Measurements from ENCODE around the gene ZBTB20.

ZBTB20 gene

GRCh38 chr3:114420072-114420471 is 727.0 kb downstream of the ZBTB20 start:
- no peak for FAIRE-seq

GRCh38 chr3:114418724-114419543 is 728.2 kb downstream of the ZBTB20 start:
- DNase-seq (ENCODE audit: low spot score): peak; percentile 61
- peak; percentile 73 for FAIRE-seq

More at GRCh38 chr3:114420072-114420471, 727.0 kb downstream of the ZBTB20 start:
- DNase-seq (ENCODE audit: low spot score): no peak

DNA sequence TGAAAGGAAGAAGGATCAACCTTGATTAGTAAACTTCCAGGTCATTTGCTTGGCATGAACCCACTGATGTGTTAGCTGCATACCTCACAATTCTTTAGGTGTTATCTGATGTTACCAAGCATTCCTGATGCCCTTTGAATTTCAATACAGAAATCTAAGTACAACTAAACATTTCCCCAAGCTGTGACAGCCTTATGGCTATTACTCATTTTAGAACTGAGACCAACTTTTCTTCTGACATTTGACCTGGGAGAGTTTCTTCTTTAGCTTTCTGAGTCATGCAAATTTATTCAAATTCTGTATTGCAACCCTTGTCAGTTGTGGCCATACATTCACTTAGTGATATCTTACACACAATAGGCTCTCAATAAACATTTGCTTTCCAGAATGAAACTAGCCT is 729.0 kb downstream of the ZBTB20 start:
- DNase-seq (ENCODE audit: low spot score) (no peak), FAIRE-seq (no peak)

GRCh38 chr3:114417675-114418074 is 729.4 kb downstream of the ZBTB20 start:
- FAIRE-seq: no peak
- no peak for DNase-seq (ENCODE audit: low spot score)

DNA sequence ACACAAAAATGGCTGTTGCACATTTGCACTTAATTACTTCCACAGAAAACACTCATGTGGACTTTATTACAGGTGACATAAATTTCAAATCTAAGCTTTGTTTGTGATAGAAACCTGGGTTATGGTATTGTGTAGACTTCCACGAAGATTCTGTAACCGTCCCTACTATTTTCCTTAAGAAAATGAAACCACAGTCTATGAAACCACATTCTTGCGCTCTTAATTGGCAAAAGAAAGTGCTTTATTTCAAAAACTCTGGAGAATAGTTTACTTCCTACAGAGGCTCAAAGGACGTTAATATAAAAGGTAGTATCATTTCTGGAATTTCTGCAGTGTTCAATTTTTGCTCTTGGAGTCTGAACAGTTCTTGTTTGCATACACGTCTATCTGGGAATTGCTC is 729.8 kb downstream of the ZBTB20 start:
- FAIRE-seq (no peak), DNase-seq (ENCODE audit: low spot score) (no peak)

DNA sequence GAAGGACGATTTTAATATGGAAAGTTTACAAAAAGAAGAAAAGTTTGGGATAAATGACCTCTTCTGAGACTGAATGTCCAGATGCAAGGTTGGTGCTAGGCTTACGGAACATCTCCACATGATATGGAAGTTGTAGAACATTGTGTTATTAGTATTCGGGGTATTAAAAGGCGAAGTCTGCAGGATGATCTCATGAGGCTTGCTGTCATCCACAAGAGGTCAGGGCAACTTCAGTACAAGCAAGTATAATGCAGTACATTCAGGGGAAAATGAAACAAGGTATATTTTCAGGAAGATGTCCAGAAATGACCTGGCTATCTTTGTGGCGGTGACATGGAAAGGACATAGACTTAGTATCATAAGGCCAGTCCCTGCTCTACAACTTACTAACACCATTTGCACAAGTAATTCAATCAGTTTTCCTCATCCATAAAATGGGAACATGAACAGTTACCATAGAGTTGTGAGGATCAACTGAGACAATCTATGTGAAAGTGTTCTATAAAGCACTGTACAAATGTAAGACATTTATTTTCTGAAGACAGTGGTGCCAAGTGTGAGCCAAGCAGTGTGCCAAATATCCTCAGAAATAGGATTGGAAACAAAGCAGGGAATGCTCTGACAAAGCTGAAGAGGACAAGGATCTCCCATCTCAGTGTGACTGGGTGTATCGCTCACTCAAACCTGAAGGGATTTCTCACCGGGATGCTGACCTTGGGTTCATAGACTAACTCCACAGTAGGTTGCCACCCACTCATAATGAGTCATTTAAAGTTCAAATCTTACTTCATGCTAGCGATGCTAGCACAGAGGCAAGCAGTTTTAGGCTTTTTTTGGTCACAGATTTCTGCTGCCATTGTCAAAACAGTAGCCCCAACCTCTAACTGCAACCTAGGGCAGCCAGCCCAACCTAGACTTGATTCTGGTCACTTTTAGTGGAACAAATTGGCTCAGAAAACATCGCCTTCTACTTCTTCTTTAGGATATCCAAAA is 735.0 kb downstream of the ZBTB20 start:
- peak; percentile 59 for DNase-seq (ENCODE audit: low spot score)
- peak; percentile 82 for FAIRE-seq

DNA sequence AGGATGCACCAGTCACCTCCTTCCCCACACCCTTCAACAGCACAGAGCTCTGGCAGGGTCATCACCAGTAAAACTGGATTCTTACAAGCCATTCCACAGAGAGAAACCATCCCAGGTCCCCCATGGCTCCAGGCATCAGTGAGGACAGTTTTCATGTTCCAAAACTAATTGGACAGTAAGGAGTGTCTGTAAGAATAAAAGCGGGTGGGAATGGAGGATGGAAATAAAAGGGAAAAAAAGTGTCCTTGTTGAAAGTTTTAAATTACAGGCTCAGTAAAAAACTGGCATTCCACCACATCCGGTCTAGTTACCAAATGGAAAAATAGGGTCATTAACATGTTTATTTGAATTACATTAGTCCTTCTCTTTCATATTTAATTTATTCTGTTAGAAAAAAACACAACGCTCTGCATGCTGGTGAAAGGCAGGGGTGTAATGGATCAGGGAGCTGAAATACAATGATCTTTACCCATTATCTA is 735.9 kb downstream of the ZBTB20 start:
- DNase-seq (ENCODE audit: low spot score): no peak
- FAIRE-seq: no peak

DNA sequence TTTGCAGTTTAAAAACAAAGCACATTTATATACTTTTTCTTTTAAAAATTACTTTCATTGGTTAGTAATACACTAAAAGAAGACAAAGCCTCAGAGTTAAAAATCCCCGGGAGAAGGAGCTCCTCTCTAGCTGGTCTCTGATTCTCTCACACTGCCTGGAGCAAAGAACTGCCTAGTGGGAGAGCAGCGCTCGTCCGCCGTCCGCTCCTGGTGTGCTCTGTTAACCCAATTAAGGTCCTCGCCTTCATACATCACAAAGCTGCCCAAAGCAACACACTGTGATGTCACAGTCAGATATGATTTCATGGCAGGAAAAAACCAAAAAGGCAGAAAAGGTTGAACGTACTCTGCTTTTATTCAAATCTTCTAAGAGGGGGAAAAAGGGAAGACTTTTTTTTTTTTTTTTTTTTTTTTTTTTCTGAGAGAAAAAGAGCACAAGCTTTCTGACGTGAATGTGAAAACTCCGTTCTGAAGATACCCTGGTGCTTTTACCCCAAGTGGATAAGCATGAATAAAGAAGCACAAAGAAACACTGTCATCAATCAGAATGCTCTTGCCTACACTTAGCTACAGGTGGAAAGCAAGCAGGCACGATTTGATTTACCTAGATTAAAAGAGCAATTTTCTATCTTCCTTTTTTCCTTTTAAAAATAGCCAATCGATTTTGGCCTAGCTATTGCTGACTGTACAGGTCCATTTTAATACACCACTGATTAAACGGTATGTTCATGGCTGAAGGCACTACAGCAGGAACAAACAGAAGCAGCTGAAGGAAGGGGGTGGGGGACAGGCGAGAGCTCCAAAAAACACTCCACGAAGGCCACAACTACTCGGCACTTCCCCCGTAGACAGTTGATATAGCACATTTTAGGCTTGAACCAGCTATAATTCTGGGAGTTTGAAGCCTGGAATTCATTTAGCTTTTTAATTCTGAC is 738.1 kb downstream of the ZBTB20 start:
- no peak for FAIRE-seq

GRCh38 chr3:114406922-114407321 is 740.2 kb downstream of the ZBTB20 start:
- no peak for FAIRE-seq
- DNase-seq (ENCODE audit: low spot score): no peak

More for the DNA sequence above, 738.1 kb downstream of the ZBTB20 start:
- no peak for DNase-seq (ENCODE audit: low spot score)

DNA sequence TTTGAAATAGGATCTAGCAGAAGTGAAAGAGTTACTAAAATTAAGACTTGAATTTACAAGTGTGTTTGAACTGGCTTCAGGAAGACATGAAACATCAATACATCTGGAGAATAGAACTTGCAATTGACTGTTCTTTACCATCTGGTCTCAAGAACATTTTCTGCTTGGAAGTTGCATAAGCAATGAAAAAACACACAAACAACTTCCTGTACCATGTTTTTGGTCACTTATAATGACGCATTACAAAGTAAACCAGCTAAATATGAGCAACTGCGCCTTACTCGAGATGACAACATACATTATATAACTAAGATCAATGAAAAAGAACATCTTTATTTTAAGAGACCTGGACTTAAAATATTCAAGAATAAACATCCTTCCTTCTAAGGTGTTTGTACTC is 740.8 kb downstream of the ZBTB20 start:
- DNase-seq (ENCODE audit: low spot score) (no peak), FAIRE-seq (no peak)

GRCh38 chr3:114405202-114405990 is 741.7 kb downstream of the ZBTB20 start:
- FAIRE-seq (no peak), DNase-seq (ENCODE audit: low spot score) (no peak)

- DNase-seq (ENCODE audit: low spot score) (no peak), FAIRE-seq (no peak)
Measured at GRCh38 chr3:114404590-114404989, 742.5 kb downstream of the ZBTB20 start.

DNA sequence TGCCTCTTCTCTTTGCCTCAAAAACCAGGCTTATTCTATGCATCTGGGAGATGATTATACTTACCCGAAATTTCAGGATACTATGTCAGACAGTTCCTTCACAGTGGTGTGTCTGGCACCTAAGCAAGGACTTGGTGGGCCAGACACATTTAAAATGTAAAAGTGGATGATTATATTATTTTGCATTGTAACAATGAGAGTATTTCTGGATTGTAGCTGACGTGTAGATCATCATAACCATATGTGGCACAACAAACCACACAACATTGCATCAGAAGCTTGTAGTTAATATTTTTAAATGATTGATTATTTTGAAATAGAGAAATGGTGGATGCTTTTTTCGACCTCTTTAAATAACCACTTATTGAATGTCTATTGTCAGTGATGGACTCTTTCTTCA is 744.2 kb downstream of the ZBTB20 start:
- FAIRE-seq (no peak), DNase-seq (ENCODE audit: low spot score) (no peak)

GRCh38 chr3:114401346-114401745 is 745.7 kb downstream of the ZBTB20 start:
- DNase-seq (ENCODE audit: low spot score): no peak
- FAIRE-seq: no peak

DNA sequence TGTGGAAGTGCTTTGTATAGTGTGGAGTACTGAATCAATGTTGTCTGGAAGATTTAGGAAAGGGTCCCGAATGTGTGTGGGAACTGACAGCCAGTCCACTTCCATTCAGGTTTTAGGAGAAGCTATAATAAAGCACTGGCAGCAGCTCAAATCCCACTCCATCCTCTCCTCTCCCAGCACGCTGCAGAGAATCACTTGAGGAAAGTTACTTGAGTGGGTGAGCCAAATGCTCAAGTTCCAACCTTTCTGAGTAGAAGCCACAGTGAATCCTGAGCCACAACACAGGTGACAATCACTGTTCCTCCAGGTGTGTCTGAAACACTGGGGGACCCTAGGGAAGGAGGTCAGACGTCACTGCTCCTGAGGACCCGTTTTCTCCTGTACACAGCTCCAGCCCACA is 746.7 kb downstream of the ZBTB20 start:
- no peak for FAIRE-seq
- no peak for DNase-seq (ENCODE audit: low spot score)

GRCh38 chr3:114394551-114394950 is 752.5 kb downstream of the ZBTB20 start:
- FAIRE-seq (no peak), DNase-seq (ENCODE audit: low spot score) (no peak)

DNA sequence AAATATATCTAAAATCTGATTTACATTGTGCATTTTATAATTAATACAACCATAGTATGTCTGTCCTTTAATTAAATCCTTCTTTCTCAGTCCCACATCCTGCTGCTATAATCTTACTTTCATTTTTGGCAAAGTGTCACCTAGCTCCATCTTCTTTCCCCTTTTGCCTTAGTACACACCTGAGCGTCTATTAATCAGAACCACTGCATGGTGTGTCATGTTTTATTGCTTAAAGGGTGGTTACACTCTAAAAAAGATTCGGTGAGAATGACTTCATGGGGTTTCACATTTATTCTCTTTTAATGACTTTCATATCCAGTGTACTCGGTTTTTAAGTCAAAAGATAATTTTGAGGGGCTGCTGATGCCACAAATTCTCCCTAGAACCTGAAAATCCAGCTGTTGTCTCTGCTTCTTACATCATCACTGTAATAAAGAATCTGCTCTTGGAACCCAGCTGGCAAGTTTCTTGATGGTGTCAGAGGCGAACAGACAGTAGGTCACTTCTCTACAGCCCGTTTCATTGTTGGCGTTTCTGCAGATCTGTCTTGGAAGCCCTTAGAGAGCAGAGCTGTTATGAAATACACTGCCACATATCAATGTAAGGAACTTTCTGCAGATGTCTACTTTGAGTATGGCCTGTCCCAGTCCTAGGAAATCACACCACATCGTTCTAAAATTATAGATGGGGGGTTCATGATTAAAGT is 753.6 kb downstream of the ZBTB20 start:
- DNase-seq (ENCODE audit: low spot score) (no peak), FAIRE-seq (no peak)

- DNase-seq (ENCODE audit: low spot score): no peak
- no peak for FAIRE-seq
Measured at GRCh38 chr3:114392831-114393230, 754.3 kb downstream of the ZBTB20 start.

DNA sequence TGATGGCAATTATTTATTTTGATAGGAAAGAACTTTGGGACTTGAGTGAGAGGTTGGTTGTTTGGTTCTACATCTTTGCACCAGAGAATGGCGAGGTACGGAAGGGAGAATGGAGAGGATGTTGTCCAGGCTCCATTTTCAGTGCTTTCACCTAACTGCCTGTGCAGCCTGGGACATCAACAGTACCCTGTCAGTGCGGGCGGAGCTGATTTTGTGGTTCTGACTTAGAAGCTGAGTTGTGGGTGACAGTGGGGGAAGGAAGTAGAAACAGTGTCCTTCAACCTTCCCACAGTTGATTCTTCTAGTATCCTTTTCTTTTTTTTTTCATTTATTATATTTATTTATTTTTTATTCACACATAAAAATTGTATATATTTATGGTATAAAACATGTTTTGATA is 757.9 kb downstream of the ZBTB20 start:
- FAIRE-seq (no peak), DNase-seq (ENCODE audit: low spot score) (no peak)

DNA sequence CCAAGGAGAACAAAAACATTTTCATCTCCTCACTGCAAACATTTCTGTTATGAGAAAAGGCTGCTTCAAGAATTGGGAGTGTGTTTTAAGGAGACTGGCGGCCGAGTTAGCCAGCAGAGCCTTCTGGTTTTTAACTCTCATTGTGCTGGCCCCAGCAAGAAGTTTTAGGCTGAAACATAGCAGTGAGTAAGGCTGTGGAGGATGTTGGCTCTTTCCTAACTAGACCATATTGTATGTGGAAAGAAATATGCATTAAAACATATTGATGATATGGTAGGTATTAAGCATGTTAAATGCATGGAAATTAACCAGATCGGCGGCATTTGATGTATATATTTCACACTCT is 762.6 kb downstream of the ZBTB20 start:
- no peak for FAIRE-seq
- DNase-seq (ENCODE audit: low spot score): no peak
